CD4-positive, alpha-beta T cell treated with Interleukin-17A for 1 hour (primary cell): ENCODE data around the gene ZNF479.
"Not testable (repeated sequence)": the region's sequence is repeated elsewhere in the genome, so short reads cannot be mapped to it uniquely, and the experiment has no call there.

Experiments used
- DNase-seq: peaks from one replicate; pipeline ENCODE4 v3.0.0-alpha.2; 2020

Gene ZNF479

DNA sequence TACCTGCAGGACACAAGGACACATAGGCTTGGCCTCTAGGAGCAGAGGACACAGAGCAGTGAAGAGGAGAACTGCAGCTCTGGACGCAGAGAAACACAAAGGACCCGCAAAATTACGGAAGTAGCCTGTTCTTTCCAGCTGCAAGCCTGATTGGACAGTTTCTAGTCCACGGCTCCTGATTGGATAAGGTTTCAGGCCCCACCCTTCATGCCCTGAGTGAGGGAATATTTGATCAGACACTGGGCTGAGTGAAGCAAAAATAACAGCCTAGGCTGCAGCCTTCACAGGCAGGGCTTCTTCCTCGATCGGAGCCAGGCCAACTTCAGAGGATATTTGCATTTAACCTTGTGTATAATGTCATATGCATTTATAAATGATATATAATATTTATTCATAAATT lies at the start of gene ZNF479:
TSS of gene ZNF479 (minus strand) at position 101 of the 400 bp plus-strand sequence. CDS start 112 bp downstream, outside the sequence.
- not testable (repeated sequence) for DNase-seq

DNA sequence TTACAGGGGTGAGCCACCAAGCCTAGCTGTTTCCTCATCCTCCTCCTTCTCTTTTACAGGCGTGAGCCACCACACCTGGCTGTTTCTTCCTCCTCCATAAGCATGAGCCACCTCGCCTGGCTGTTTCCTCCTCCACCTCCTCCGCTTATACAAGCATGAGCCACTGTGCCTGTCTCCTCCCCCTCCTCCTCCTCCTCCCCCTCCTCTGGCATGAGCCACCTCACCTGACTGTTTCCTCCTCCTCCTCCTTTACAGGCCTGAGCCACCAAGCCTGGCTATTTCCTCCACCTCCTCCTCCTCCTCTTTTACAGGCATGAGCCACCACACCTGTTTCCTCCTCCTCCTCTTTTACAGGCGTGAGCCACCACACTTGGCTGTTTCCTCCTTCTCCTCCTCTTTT lies 49.8 kb upstream of the ZNF479 start:
- DNase-seq, result no peak

DNA sequence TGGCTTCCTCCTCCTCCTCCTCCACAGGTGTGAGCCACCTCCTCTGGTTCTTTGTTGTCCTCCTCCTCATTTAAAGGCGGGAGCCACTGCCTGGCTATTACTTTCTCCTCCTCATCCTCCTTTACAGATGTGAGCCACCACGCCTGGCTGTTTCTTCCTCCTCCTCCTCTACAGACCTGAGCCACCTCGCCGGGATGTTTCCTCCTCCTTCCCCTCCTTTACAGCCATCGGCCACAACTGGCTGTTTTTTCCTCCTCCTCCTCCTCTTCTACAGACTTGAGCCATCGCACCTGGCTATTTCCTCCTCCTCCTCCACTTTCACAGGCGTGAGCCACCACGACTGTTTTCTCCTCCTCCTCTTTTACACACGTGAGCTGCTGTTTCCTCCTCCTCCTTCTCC lies 49.0 kb upstream of the ZNF479 start:
- DNase-seq, result no peak

DNA sequence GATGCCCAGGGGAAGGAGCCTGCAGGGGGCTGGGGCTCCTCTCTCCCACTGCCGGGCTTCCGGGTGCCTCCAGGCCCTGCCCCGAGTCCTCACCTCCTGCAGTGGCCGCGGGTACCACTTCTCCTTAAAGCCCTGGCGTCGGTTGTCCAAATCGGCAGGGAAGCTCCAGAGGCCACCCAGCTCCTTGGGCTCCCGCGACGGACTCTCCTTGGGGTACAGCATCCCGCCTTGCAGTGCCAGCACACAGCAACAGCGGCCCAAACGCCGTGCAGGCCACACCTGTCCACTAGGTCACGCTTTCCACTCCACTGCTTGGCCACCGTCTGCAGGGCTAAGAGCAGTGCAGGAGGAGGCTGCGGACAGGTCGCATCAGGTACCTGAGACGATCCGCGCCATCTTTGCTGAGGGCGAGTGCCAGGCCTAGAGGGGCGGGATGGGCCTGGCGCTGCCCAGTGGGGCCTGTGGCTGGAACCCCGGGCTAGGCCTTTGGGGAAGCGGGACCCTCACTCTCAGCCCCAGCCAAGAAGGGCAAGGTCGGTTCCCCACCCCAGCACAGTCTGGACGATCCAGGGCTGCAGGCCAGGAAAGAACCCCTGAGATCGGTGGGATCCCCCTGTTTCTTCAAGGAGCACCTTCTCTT lies 47.7 kb upstream of the ZNF479 start:
- no peak for DNase-seq

DNA sequence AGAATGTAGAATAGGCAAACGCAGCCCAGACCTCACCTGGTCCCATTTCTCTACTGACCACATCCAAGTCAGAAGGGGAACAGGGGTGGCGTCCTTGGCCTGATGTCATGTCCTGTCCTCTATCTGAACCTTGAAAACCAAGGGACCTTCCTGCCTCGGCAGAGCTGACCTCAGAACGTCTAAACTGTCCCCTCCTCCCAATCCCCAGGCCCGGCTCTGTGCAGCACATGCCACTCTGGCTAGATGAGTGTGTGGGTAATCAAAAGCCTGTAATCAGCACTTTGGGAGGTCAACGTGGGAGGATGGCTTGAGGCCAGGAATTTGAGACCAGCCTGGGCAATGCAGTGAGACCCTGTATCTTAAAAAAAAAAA lies 46.5 kb upstream of the ZNF479 start:
- no peak for DNase-seq

DNA sequence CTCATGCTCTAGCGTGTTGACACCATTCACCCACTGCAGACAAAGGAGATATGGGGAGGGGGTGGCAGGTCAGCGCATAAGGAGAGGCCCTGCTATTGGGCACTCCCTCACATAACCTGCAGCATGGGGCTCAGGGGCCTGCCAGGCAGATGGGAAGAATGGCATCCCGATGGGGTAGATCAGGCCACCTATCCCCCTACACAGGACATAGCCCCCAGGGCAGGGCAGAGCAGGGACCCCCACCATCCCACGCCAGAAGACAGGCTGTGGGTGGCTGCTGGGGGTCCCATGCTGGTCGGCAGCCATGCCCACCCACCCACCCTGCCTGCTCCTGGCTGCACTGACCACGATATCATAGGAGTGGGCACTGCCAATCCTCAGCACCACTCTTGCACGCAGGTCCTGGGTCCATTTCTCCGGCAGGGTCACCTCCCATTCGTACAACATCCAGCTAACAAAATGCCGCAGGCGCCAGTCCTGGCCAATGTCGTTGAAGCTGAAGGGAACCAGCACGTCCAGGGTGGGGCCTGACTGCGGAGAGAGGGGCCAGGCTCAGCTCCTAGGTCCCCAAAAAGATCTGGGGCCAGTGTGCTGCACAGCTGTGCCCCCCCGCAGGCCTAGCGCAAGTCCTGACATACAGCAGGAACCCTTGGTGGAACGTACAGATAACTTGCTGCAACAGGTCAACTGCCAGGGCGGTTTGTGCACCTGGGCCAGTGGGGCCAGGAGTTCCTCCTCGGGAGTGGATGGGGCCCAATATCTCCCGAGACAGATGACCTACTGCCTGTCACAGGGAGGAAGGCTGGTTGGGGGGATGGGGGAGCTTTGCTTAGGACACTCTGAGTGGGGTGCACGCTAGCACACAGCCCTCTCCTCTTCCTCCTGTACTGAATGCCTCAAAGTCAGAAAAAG lies 45.9 kb upstream of the ZNF479 start:
- DNase-seq, result no peak

DNA sequence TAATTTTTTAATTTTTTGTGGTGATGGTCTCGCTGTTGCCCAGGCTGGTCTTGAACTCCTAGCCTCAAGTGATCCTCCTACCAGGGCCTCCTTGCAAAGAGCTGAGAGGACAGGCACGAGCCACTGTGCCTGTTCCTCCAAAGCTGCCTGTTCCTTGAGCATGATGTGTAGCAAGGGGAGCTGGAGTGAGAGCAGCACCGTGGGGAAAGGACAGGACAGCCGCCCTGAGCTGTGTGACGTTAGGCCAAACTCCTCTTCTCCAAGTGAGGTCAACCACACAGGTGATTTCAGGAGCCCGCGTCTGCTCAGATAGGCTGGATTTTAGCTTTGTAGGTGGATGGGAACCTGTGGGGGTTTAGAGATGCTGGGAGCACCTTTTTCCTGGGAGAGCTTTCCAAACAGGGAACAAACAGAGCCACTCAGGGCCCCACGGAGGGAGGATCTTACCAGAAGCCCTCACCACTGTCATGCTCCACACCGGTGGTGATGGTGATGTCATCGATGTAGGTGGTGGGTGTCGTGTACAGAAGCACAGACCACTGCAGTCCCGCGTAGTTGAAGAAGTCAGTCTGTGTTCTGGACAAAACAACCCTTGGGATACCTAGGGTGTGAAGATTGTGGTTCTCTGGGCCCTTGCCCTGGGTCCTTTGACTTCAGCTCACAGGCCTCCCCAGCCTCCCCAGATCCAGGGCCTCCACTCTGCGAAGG lies 44.8 kb upstream of the ZNF479 start:
- no peak for DNase-seq

DNA sequence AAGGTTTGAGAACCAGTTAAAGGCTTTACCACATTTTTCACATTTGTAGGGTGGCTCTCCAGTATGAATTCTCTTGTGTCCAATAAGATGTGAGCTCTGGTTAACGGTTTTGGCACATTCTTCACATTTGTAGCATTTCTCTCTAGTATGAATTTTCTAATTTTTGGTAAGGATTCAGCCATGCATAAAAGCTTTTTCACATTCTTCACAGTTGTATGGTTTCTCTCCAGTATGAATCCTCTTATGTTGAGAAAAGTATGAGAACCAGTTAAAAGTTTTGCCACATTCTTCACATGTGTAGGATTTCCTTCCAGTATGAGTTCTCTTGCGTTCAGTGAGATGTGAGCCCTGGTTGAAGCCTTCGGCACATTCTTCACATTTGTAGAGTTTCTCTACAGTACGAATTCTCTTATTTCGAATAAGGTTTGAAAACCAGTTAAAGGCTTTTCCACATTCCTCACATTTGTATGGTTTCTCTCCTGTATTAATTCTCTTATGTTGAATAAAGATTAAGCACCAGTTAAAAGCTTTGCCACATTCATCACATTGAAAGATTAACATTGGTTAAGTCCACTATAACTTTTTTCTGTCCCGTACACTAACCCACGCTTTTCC lies 33.2 kb upstream of the ZNF479 start:
- no peak for DNase-seq

DNA sequence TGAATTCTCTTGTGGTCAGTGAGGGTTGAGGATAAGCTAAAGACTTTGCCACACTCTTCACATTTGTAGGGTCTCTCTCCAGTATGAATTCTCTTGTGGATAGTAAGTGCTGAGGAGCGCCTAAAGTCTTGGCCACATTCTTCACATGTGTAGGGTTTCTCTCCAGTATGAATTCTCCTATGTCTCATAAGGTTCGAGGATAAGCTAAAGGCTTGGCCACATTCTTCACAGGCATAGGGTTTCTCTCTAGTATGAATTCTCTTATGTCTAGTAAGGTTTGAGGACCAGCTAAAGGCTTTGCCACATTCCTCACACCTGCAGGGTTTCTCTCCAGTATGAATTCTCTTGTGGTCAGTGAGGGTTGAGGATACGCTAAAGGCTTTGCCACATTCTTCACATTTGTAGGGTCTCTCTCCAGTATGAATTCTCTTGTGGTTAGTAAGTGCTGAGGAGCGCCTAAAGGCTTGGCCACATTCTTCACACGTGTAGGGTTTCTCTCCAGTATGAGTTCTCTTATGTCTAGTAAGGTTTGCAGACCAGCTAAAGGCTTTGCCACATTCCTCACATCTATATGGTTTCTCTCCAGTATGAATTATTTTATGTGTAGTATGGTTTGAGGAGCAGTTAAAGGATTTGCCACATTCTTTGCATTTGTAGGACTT lies 12.0 kb downstream of the ZNF479 start:
- DNase-seq, result not testable (repeated sequence)
